LNCaP clone FGC (cell line): ENCODE measurements around the gene VAMP1.

Source experiments
- DNase-seq: peaks from one replicate; pipeline ENCODE4 v3.0.0-alpha.2; 2011; ENCODE audit warnings: low read depth
- H3K4me3 ChIP-seq: 2 replicates; pipeline ENCODE4 v1.5.1; 2011; ENCODE audit warnings: mild to moderate bottlenecking, low read depth, low read length, control low read depth
- TF ChIP-seq, protein P1 (sequence below): IDR thresholded peaks from 2 replicates; pipeline ENCODE4 v1.5.1; 2012; ENCODE audit warnings: mild to moderate bottlenecking; ENCODE audit not compliant: control insufficient read depth, insufficient read depth; ENCODE audit errors: extremely low read depth

The VAMP1 gene

DNA sequence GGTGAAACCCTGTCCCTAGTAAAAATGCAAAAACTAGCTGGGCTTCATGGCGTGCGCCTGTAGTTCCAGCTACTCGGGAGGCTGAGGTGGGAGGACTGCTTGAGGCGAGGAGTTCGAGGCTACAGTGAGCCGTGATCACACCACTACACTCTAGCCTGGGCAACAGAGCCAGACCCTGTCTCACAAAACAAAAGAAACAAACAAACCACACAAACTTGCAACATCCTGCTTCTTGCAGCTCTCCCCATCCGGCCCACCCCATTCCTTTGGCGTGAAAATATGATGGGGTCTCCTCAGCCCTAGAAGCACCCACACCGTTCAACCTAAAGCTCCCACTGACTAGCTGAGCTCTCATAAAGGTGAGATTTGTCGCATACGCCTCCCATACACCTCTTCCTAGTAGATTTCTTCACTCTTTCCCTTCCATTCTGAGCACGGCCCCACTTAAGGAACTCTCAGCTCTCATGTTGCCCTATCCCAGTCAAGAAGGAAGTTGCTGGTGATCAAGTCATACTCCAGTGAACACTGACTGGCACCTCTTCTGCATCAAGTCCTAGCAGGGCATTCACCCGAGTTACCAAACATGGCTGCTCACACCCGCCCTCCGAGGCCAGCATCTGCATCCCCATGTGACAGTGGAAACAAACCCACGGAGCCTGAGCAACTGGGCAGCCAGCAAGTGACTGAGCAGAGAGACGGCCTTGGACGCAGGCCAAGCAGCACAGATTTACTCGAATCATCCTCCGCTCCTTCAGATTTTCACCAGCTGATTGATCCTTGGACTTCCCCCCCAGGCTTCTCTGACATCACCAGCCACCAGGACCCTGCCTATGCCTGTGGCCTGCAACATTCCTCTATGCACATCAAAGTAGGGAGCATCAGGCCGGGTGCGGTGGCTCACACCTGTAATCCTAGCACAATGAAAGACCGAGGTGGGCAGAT lies 44.6 kb downstream of the VAMP1 start:
- H3K4me3 ChIP-seq = no peak overlapping the region
- TF ChIP-seq, protein P1, sequence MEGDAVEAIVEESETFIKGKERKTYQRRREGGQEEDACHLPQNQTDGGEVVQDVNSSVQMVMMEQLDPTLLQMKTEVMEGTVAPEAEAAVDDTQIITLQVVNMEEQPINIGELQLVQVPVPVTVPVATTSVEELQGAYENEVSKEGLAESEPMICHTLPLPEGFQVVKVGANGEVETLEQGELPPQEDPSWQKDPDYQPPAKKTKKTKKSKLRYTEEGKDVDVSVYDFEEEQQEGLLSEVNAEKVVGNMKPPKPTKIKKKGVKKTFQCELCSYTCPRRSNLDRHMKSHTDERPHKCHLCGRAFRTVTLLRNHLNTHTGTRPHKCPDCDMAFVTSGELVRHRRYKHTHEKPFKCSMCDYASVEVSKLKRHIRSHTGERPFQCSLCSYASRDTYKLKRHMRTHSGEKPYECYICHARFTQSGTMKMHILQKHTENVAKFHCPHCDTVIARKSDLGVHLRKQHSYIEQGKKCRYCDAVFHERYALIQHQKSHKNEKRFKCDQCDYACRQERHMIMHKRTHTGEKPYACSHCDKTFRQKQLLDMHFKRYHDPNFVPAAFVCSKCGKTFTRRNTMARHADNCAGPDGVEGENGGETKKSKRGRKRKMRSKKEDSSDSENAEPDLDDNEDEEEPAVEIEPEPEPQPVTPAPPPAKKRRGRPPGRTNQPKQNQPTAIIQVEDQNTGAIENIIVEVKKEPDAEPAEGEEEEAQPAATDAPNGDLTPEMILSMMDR = no peak
- DNase-seq = no peak

DNA sequence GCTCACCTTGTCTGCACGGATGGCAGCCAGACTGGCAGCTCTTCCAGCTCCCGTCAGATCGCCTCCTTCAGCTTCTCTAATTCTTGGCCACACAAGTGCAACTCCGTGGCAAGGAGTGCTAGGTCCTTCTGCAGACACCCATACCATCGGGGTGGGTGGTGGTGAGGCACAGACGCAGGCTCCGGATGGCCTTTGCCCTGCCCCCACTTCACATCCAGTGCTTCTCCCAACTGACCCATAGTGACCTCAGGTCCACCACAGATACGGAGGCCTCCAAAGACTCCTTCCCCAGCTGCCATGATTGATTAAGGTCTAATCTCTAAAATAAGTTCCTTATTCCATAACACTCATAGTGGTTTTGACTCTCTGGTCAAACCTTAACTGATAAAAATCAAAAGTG lies 45.6 kb downstream of the VAMP1 start:
- TF ChIP-seq, protein P1 = no peak
- H3K4me3 ChIP-seq = no peak overlapping the region
- DNase-seq = no peak

DNA sequence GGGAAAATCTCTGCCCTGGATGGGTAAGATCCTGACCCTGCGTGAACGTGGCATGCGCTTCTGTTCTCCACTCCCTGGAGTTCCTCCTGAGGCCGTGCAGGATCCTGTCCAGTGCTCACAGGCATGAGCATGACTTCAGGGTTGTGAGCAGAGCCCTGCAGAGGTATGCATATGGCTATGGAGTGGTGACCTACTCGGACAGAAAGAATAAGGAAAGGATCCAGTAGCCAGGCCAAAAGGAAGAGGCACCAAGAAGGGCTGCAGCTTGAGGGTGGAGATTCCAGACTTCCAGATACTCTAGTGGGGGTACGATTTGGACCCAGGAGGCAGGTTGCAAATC lies 46.5 kb downstream of the VAMP1 start:
- DNase-seq = no peak

DNA sequence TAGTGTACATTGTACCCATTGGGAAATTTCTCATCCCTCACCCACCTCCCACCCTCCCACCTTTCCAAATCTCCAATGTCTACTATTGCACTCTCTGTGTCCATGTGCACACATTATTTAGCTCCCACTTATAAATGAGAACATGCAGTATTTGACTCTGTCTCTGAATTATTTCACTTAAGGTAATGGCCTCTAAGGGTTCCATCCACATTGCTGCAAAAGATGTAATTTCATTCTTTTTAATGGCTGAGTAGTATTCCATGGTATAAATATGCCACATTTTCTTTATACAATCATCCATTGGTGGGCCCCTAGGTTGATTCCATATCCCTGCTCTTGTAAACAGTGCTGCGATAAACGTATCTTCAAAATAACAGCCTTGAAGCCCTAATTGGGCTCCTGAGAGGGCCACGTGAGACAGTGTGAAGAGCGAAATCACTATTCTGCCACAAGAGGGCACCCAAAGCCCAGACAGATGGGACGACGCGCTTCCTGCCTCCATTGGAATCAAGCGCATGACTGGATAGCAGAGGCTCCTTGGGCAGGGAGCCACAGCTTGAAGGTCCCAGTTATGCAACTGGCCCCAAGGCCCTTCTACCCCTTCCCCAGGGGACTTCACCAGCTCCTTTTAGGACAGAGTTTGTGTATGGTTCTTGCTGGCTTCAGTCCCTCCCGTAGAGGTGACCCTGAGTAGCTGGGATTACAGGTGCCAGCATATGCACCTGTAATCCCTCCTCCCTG lies 47.0 kb downstream of the VAMP1 start:
- DNase-seq = peak; percentile 83
- H3K4me3 ChIP-seq = no peak overlapping the region
- TF ChIP-seq, protein P1 = peak; percentile 92

More for the DNA sequence above, 46.5 kb downstream of the VAMP1 start:
- TF ChIP-seq, protein P1 = no peak
- H3K4me3 ChIP-seq = no peak overlapping the region

DNA sequence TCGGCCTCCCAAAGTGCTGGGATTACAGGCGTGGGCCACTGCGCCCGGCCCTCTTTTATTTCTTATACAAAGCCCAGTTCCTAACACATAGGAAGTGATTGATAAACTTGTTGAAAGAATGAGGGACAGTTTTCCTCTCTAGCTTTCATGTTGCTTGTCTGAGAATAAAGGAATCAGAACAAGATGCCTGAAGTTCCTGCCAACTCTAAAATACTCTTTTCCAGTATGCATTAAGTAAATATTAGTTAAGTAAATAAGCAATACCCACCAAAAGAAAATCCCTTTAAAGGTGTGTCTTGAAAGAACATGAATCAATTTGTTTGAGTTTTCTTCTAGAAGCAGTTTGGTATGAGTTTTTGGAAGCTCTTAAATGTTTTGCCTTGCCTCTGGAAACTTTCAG lies 50.1 kb downstream of the VAMP1 start:
- TF ChIP-seq, protein P1 = no peak
- H3K4me3 ChIP-seq = no peak overlapping the region
- no peak for DNase-seq

DNA sequence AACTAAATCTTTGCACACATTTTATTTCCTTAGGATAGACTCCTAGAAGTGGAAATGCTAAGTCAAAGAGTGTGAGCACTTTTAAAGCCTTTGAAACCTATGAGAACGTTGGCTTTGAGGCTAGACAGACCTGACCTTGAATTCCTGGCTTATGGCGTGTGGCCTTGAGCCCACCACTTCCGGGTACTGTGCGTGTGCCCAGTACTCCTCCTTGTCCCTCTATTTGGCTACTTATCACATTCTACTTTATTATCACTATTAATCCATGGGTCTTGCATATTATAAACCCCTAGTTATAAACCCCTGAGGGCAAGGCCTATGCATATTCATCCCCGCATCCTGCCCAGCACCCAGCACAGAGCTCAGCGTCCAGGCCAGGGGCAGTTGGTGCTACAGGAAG lies 51.7 kb downstream of the VAMP1 start:
- TF ChIP-seq, protein P1 = no peak
- DNase-seq = no peak
- no peak overlapping the region for H3K4me3 ChIP-seq
